M059J (cell line): ENCODE data around the gene HTT. TPM values are rescaled to one million over a fixed set of nuclear protein-coding genes. Genes with fewer than 3 reads are reported as not detected.

Source experiments
- DNase-seq: peaks from one replicate; pipeline ENCODE4 v3.0.0-alpha.2; 2012; ENCODE audit warnings: low read depth
- total RNA-seq: library from RNA; depleted of rRNA; stranded (reverse); fragments of >200 nt; shearing (Covaris generic); gene quantifications from 2 replicates; pipeline ENCODE4 v1.2.3, GENCODE V29; 2014

HTT gene
- total RNA-seq, 1 experiment from 2014 or later: 46.2 TPM

DNA sequence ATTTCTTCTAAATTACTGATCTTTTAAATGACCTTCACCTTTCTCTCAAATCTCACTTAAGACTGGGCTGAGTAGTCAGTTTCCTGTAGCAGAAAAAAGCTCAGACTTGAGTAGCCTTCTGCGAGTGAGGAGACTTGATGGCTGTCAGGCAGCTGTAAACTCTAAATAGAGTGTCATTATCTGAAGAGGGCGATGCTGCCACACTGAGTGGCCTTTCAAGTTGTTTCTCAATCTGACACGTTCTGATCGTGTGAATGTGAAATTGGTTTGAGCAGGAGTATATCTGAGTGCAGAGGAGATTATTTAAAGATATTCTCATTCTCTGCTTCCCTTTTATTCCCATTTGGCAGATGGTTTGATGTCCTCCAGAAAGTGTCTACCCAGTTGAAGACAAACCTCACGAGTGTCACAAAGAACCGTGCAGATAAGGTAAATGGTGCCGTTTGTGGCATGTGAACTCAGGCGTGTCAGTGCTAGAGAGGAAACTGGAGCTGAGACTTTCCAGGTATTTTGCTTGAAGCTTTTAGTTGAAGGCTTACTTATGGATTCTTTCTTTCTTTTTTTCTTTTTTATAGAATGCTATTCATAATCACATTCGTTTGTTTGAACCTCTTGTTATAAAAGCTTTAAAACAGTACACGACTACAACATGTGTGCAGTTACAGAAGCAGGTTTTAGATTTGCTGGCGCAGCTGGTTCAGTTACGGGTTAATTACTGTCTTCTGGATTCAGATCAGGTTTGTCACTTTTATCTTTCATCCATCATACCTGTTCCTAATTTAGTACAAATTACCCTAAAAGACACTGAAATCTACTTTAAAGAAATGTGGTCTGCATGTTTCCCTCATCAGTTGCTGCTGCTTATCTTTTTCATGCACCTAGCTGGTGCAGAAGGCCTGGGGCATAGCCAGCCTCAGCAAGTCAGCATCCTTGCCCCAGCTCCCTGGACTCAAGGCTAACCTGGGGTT is 100.2 kb downstream of the HTT start:
- no peak for DNase-seq

DNA sequence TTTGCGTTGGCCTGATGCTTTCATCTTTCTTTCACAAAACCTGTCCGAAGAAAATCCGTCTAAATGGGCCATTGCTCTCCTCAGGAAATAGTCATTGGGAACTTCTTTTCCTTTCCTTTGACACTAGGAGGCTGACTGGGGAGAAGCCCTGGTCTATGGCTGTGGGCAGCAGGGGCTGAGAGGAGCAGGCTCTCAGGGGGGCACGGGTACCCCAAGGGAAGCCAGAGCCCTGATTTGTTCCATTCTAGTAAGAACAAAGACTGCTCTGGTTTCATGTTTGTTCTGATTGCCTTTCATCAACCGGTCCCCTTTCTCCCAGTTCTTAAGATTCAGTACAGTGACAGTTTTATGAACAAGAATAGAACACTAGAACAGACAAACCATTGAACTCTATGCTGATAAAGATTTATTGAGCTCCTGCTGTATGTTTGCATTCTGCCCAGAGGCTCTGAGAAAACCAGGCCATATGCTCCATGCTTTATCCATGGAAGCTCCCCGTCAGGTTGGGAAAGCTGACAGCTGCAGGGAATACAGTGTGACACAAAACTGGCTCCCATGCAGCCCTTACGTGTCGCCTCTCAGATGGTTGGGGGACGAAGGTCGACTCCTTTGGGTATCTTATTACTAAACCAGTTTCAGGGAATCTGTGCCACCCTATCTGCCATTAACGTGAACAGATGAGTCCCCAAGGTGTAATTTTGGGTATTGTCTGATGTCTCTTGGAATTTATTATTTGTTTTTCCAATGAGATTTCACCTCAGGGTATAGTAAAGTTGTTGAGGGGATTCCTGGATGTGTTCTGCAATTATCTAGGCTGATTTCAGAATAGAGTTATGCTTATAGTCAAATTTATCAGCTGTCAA is 102.1 kb downstream of the HTT start:
- no peak for DNase-seq

DNA sequence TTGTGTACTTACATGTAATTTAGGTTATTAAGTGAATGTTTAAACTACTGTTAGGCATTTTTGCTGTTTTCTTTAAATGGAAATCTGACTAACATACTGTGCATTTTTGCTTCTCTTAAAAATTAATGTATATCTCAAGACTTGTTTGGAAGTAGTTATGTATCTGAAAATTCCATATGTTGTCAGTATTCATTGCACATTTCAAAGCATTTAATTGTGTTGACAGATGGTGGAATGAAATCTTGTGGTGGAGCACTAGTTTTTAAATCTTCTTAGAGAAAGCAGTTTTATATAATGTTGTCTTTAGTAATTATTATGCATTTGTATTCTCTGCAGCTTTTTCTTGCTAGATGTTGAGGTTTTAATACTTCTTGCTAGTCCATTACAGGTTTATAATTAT is 102.9 kb downstream of the HTT start:
- DNase-seq: no peak

DNA sequence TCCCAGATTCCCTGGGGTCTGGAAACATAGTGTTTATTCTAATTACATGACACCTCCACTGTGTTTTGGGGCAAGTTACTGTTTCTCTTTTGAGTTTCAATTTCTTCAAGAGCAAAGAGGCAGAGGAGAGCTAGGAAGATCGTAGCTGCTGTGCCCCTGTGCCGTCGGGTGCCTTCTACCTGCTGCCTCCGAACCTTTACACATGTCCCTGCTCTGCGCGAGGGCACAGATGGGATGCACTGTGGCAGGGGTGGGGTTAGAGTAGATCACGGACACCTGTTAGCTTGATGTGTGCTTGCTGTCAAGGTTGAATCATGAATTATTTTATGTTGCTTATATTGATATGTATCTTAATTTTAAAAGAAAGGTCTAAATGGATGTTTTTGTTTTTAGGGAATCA is 103.4 kb downstream of the HTT start:
- no peak for DNase-seq

DNA sequence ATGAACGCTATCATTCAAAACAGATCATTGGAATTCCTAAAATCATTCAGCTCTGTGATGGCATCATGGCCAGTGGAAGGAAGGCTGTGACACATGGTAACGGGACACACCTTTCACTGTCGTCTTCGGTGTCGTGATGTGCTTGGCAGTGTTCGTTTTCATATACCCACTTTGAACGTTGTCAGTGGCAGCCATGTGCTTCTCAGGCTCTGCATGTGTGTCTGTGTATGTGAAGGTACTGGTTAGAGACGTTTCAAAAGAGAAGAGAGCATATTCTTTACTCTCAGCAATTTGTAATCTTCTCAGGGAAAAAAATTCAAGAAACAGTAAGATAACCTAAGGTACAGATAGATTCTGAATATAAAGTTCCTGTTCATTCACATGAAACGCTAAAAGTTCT is 103.9 kb downstream of the HTT start:
- no peak for DNase-seq

DNA sequence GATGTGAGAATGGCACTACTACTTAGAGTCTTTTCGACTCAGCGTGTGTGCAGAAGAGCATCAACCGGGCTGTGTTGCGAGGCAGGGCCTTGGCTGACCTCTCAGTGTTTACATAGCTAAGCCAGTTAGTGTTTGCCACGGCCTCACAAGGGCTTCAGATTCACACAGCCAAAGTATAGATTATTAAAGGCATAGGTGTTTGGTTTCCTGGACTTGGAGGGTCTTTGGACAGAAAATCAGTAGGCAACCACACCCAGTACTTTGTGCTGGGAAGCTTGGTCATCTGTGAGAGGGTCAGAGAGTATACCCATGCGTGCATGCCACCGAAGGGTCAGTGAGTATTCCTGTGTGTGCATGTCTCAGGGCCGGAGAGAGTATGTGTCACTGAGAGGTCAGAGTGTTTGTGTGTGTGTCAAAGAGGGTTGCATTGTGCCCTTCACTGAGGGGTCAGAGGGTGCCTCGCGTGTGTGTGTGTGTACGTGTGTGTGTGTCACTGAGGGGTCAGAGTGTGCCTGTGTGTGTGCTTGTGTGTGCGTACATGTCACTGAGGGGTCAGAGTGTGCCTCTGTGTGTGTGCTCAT is 104.7 kb downstream of the HTT start:
- DNase-seq: no peak

DNA sequence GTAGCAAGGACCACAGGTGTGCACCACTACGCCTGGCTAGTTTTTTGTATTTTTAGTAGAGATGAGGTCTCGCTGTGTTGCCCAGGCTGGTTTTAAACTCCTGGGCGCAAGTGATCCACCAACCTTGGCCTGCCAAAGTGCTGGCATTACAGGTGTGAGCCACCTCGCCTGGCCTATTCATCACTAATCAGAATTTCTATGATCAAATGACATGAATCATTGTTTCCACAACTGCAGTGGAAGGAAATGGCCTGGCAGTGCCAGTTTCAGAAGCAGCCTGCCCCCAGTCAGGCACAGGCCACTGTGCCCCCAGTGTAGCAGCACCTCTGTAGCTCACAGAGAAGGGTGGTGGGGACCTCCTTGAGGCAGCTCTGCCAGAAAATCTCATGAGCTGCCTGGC is 108.5 kb downstream of the HTT start:
- DNase-seq: no peak

DNA sequence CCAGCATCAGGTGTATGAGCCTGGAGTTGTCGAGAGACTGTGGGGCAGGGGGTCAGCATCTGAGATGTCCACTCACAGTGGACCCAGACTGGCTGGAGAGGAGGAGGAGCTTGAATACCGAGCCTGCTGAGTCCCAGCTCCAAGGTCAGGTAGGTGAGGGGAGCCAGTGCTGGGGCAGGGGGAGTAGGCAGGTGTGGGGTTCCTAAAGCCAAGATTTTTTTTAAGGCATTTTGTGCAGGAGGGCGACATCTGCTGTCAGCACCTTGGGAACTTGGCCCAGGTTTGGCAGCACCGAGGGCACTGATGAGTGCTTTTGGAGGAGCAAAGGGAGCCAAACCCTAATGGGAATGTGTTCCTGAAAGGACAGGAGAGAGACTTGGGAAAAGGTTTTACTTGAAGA is 110.2 kb downstream of the HTT start:
- DNase-seq: no peak

DNA sequence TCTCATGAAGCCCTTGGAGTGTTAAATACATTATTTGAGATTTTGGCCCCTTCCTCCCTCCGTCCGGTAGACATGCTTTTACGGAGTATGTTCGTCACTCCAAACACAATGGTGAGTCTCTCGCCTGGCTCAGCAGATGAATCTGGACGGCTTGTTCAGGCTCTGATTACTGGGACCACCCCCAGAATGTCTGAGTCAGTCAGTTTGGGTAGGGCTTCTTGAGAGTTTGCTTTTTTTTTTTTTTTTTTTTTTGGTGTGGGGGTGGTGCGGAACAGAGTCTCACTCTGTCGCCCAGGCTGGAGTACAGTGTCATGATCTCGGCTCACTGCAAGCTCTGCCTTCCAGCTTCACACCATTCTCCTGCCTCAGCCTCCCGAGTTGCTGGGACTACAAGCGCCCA is 112.1 kb downstream of the HTT start:
- DNase-seq: no peak

DNA sequence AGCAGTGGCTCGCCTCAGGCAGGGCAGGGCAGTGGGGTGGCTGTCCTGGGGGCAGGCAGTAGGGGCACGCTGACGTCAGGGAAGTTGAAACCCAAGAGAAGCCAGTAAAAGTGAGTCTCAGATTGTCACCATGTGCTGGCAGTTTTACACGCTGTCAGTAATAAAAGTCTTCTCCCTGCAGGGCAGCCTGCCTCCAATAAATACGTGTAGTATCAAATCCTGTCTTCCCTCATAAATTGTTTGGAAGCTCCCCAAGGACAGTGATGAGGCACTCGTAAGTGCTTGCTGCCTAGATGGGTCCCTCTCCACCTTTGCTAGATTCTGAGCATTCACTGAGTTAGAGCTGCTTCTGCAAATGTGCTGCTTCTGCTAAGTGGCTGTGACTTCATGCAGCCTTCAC is 113.6 kb downstream of the HTT start:
- no peak for DNase-seq

DNA sequence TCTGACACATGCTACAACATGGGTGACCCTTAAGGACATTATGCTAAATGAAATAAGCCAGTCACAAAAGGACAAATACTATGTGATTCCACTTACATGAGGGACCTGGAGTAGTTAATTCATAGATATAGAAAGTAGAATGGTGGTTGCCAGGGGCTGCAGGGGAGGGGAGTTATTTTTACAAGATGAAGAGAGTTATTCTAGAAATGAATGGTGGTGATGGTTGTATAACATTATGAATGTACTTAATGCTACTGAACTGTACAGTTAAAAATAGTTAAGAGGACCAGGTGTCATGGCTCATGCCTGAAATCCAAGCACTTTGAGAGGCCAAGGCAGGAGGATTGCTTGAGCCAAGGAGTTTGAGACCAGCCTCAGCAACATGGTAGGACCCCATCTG is 115.0 kb downstream of the HTT start:
- no peak for DNase-seq

DNA sequence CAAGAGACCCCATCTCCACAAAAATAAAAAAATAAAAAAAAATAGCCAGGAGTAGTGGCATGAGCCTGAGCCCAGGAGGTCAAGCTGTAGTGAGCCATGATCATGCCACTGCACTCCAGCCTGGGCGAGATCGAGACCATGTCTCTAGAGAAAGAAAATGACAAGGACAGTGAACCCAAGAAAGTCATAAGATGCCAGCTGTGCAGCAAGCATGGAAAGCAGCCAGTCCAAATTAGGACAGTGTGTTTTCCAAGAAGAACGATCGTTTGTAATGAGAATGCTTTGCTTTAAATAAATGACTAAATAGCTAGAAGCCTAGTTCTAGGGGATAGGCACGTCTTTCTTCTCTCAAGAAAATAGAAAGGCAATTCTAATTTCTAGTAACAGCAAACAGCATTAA is 116.1 kb downstream of the HTT start:
- no peak for DNase-seq

DNA sequence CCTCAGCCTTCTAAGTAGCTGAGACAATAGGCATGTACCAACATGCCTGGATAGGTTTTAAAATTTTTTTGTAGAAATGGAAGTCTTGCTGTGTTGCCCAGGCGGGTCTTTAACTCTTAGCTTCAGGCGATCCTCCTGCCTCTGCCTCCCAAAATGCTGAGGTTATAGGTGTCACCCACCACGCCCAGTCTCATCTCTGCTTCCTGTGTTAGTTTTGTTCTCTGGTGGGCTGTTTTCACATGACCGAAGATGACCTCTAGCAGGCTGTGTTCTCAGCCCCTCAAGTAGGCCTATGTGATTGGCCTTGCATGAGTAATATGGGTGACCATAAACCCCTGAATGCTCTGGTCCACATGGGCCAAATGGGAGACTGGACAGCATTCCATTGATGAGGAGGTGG is 117.7 kb downstream of the HTT start:
- DNase-seq: no peak

DNA sequence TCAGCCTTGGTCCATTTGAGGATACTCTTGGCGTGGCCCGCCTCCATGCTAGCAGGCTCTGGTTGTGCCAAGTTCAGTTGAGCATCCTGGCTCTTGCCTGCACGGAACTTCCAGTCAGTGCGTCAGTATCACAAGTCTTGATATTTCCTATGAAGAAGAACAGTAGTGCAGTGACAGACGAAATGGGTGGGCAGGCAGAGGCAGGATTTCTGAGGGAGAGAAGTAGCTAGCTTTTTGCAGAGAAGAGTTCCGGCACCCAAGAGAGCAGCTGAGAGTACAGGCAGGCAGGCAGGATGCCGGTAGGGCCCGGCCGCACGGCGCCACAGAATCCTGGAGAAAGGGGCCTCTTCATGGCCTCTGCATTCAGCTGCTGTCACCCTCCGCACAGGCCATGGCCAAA is 118.3 kb downstream of the HTT start:
- no peak for DNase-seq

DNA sequence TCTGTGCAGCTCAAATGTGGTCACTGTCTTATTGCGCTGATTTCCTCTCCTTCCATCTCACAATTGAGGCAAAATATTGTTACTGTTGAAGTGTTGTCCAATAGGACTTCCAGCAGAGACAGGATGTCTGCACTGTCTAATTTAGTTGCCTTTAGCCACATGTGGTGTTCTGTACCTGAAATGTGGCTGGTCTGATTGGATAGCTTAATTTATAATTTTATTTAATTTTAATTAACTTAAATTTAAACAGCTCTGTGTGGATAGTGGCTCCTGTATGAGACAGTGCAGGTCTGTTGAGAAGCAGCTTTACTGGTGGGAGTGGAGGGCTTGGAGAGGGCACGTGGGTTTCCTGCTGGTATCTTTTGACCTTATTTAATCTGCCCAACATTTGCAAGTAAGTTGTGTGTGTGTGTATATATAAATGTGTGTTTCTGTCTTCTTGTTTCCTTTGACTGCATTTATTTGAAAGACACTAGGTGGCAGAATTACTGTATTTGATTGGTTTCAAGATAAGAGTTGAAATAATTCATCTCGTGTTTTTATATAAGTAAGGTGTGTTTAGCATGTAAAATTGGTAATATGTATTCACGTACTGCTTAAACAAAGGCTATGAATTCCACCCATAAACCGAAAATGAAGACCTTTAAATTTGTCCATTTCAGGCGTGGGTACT is 119.2 kb downstream of the HTT start:
- DNase-seq: peak; percentile 14

DNA sequence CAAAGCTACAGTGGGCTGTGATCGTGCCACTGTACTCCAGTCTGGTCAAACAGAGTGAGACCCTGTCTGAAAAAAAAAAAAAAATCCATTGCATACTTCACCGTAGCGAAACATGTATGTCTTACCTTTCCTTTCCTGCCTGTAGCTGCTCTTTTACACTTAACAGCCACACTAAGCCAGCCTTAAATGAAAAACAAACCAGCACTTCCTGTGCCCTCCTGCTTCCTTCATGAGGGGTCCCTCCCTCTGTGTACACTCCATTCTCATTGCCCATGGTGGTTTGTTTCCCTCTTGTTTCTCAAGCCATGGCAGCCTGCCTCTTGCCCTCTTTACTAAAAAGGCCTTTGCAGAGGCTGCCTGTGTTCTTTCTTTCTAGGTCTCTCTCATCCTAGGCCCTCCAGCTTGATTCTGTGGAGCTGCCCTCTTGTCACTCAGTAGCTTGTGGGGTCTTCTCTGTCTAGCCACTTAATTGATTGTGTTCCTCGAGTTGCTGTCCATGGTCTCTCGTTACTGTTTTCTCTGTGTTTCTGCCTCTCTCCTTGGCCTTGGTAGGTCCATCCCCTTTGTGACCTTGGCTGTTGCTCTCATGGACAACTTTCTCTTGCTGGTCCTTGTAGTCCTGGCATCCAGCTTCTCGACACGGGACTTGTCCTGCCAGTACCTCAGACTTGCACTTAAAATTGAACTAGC is 122.3 kb downstream of the HTT start:
- DNase-seq: no peak

DNA sequence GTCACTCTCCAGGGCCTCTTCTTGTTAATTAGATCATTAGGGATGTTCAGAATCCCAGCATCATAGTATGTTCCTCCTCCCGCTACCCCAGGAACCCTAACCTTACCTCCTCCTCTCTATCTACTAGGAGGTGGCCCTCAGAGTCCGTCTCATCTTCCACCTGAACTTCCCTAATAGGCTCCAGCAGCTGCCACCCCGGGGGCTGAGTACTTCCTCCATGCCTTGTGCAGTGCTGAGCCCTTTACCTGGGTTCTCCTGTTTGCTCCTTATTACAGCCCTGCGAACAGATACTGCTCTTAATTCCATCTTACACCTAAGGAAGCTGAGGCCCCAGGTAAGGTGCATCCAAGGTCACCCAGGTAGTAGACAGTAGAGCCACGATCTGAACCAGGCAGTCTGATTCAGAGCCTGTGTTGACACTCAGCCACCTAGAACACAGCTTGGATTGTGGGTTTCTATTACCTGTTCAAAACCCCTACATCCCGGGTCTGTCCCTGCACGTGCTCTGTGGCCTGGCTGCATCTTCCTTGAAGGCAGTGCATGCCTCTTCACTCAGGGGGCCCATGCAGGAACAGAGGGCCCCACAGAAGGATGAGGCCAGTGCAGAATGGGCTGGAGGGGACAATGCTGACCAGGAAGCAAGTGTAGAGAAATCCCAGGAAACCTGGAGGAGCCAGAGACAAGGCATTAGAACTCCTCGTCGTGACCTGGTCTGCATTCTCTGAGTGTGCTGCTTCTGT is 123.1 kb downstream of the HTT start:
- DNase-seq: no peak

DNA sequence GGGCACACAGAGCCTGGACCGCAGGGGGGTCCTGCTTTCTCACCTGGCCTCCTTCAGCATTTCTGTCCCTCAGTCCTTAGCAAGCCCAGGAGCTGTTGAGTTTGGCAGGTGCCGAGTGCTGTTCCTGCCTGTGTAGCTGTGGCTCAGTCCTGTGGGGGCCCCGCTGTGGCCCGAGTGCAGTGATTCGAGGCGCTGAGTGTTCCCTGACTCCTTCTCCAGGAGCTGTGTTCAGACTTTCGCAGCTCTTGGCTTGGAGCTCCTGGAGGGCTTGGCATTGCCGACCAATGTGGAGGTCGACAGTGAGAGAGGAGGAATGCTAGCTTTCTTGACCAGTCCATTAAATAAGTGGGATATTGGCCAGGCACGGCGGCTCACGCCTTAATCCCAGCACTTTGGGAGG is 124.4 kb downstream of the HTT start:
- no peak for DNase-seq

DNA sequence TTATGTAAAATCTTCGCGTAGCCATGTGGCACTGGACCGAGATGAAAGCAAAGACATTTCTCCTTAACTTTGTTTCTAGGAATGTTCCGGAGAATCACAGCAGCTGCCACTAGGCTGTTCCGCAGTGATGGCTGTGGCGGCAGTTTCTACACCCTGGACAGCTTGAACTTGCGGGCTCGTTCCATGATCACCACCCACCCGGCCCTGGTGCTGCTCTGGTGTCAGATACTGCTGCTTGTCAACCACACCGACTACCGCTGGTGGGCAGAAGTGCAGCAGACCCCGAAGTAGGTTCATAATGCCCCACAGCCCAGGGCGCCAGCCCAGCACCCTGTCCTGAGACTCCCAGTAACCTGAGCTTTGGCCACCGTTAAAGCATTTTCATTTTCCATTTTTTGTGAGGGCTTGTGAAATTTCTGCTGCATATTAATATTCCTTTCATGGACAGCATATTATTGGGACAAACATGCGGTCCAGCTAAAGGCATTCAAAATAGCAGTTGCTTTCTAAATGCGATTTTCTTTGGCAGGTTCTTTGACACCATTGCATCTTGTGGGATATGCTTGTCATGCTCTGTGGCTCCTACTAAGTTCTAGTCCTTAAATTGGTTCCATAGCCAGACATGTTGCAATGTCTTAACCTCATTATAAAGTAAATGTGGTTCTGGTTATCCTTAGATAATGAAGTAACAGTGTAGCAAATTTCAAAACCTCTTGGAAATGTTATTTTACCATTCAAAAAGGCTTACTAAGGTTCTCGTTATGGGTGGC is 125.4 kb downstream of the HTT start:
- DNase-seq: no peak
